Measurements from ENCODE around the gene AMACR. TPM values are rescaled to one million over a fixed set of nuclear protein-coding genes. Genes with fewer than 3 reads are reported as not detected.
A peak's percentile ranks its signal among the peaks of the same experiment; 100 is the strongest.

AMACR gene
- total RNA-seq (2014; rRNA removed) (12.3 and 12.7 TPM in 2 replicates), Bru-seq, nascent RNA (percentile 71 among the genes with signal in this experiment), BruChase-seq, experiment 1, labeled RNA remaining after a 6-hour chase (percentile 71 among the genes with signal in this experiment), BruChase-seq, experiment 2, labeled RNA remaining after a 2-hour chase (percentile 80 among the genes with signal in this experiment)
- long read RNA-seq, full-length matches to known transcripts: 37 of 46 reads
- long read RNA-seq, partial matches to known transcripts: 2 of 46 reads
- long read RNA-seq, other reads (novel, unspliced or antisense): 7 of 46 reads

- intact Hi-C loops (cut with micrococcal nuclease): loop anchor here (2.0 to 10.0 kb wide), 4 partner anchors 45 to 907 kb away; partner anchors contain the start of genes BRIX1 and RAD1
- no TSS peak for BruUV-seq (replicated peaks)
Observed at GRCh38 chr5:34007621-34008600, at the start of gene AMACR. TSS of gene AMACR (minus strand) at chr5:34008050. CDS start at chr5:34008019, 31 bp downstream.

DNA sequence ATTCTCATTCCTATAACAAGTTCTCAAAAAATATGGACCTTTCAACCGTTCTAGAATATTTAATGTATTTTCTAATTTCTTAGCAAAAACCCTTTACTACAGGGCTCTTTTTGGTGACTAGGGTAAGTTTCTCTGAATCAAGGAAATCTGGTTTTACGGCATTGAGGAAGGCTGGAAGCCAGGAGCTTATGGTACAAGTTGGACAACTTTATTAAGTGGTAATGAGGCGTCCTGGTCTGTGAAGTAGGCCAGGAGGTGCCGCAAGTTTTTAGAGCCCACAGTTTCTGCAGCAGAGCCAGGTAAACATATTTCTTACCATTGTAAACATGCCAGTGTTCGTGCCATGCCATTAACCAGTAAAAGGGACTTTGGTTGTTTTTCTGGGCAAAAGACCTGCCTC is 49.7 kb upstream of the AMACR start:
- no peak overlapping the region for H3K27ac ChIP-seq (ENCODE audit: low read length)
- H3K4me2 ChIP-seq (ENCODE audit: low read length): no peak overlapping the region
- H3K4me1 ChIP-seq (ENCODE audit: insufficient read depth, low read length): peaks cover 19% of the 10 kb centered on the region
- H3K79me2 ChIP-seq (ENCODE audit: low read length): no peaks in the 10 kb centered on the region
- no peaks in the 10 kb centered on the region for H3K9me2 ChIP-seq (replicated peaks; ENCODE audit: low read length)
- no peaks in the 10 kb centered on the region for H3K9me3 ChIP-seq (ENCODE audit: low read length)
- no peak overlapping the region for H2AFZ ChIP-seq (ENCODE audit: low read length)
- ChIA-PET CTCF (no interaction called here), POLR2A (ENCODE audit: unreplicated experiment) (no interaction called here)
- no TSS peak for BruUV-seq (replicated peaks)
- no peaks in the 10 kb centered on the region for H3K36me3 ChIP-seq (ENCODE audit: low read depth, low read length)
- intact Hi-C loops (cut with micrococcal nuclease): no loop called here
- H3F3A ChIP-seq (ENCODE audit: low read length, unreplicated experiment): peaks cover 9% of the 10 kb centered on the region
- DNase-seq (peak; percentile 17), ATAC-seq (no peak)
- no peaks in the 10 kb centered on the region for H3K27me3 ChIP-seq (ENCODE audit: low read length)
- no peak for TF ChIP-seq CTCF (conservative IDR thresholded peaks at IDR 0.05; ENCODE audit: low read depth, low read length)
- H4K20me1 ChIP-seq (ENCODE audit: low read length): no peaks in the 10 kb centered on the region
- H3K4me3 ChIP-seq (ENCODE audit: low read length): no peak overlapping the region
- H3K9ac ChIP-seq (ENCODE audit: low read length): no peak overlapping the region

More at GRCh38 chr5:34007621-34008600, at the start of gene AMACR:
- H3K36me3 ChIP-seq (ENCODE audit: low read depth, low read length): no peaks in the 10 kb centered on the region
- H4K20me1 ChIP-seq (ENCODE audit: low read length): no peaks in the 10 kb centered on the region
- H3K9me3 ChIP-seq (ENCODE audit: low read length): no peaks in the 10 kb centered on the region
- H3K79me2 ChIP-seq (ENCODE audit: low read length): peaks cover 17% of the 10 kb centered on the region
- ATAC-seq (peak; percentile 90), DNase-seq (peak; percentile 97)
- CTCF ChIA-PET: interaction anchor here (0.6 kb wide), 1 partner anchor 996 kb away, joined by 6 read pairs; no protein-coding TSS in a partner anchor
- peak within 1 kb of the TSS; percentile 94 for H2AFZ ChIP-seq (ENCODE audit: low read length)
- POLR2A ChIA-PET (ENCODE audit: unreplicated experiment): interaction anchor here (0.5 to 0.7 kb wide), 3 partner anchors 45 to 189 kb away, joined by 3 to 24 read pairs (median 4); no protein-coding TSS in a partner anchor
- H3K4me1 ChIP-seq (ENCODE audit: insufficient read depth, low read length): peaks cover 28% of the 10 kb centered on the region
- no peaks in the 10 kb centered on the region for H3K27me3 ChIP-seq (ENCODE audit: low read length)
- no peaks in the 10 kb centered on the region for H3F3A ChIP-seq (ENCODE audit: low read length, unreplicated experiment)
- H3K9ac ChIP-seq (ENCODE audit: low read length): peak within 1 kb of the TSS; percentile 81
- TF ChIP-seq EZH2phosphoT487 (IDR thresholded peaks at IDR 0.05; ENCODE audit: borderline replicate concordance, low read length): peak; percentile 75
- no peak for TF ChIP-seq CTCF (conservative IDR thresholded peaks at IDR 0.05; ENCODE audit: low read depth, low read length)
- TF ChIP-seq EZH2 (IDR thresholded peaks at IDR 0.05; ENCODE audit: low read length, unreplicated experiment): no peak
- peak within 1 kb of the TSS; percentile 87 for H3K4me2 ChIP-seq (ENCODE audit: low read length)
- no peaks in the 10 kb centered on the region for H3K9me2 ChIP-seq (replicated peaks; ENCODE audit: low read length)
- H3K27ac ChIP-seq (ENCODE audit: low read length): peak within 1 kb of the TSS; percentile 74
- H3K4me3 ChIP-seq (ENCODE audit: low read length): peak within 1 kb of the TSS; percentile 82

All from PC-3 (cell line).